HCT116 (cell line): ENCODE results near the gene DPP6.

Source experiments
- CTCF ChIP-seq, 3 experiments: fragments of 200-600 bp in 1 of 3; sonication (generic) in 1 of 3; IDR thresholded peaks in 2 of 3; conservative IDR thresholded peaks in 1 of 3; 2 replicates each; pipeline ENCODE4 v1.5.1; 2012 to 2017; ENCODE audit warnings: low read depth in 2 of 3, low read length in 2 of 3, antibody characterized with exemption in 1 of 3, borderline replicate concordance in 1 of 3, control low read depth in 1 of 3, mild to moderate bottlenecking in 1 of 3, mixed read lengths in 1 of 3, mixed run types in 1 of 3, moderate library complexity in 1 of 3; ENCODE audit not compliant: insufficient read depth in 1 of 3
- EZH2phosphoT487 ChIP-seq: fragments of 200-600 bp; IDR thresholded peaks from 2 replicates; pipeline ENCODE4 v1.6.1; 2018; ENCODE audit warnings: antibody characterized with exemption, borderline replicate concordance
- POLR2A ChIP-seq: IDR thresholded peaks from 2 replicates; pipeline ENCODE4 v1.7.0; 2011; ENCODE audit warnings: borderline replicate concordance; ENCODE audit not compliant: insufficient read depth, insufficient read length; ENCODE audit errors: extremely low read depth
- POLR2AphosphoS5 ChIP-seq: IDR thresholded peaks from 2 replicates; pipeline ENCODE4 v1.6.1; 2011; ENCODE audit warnings: mild to moderate bottlenecking, low read depth, low read length, moderate library complexity
- YY1 ChIP-seq: IDR thresholded peaks from 2 replicates; pipeline ENCODE4 v1.6.1; 2011; ENCODE audit warnings: low read length, low read depth, moderate library complexity, mild to moderate bottlenecking; ENCODE audit not compliant: insufficient replicate concordance; ENCODE audit errors: extremely low read depth
- ZFX ChIP-seq: fragments of 450-650 bp; IDR thresholded peaks from 2 replicates; pipeline ENCODE4 v1.6.1; 2017
- TF ChIP-seq, protein P1 (sequence below): IDR thresholded peaks from 2 replicates; pipeline ENCODE4 v1.6.1; 2012; ENCODE audit warnings: low read depth

- TF ChIP-seq POLR2AphosphoS5: no peak
- no peak for TF ChIP-seq EZH2phosphoT487
- no peak for TF ChIP-seq POLR2A
- no peak for TF ChIP-seq CTCF (IDR thresholded peaks at IDR 0.05 in 2 of 3, conservative IDR thresholded peaks at IDR 0.05 in 1 of 3; ENCODE audit: borderline replicate concordance in 1 of 3, insufficient read depth in 1 of 3, low read depth in 2 of 3, low read length in 2 of 3)
- no peak for TF ChIP-seq YY1
- no peak for TF ChIP-seq ZFX
- TF ChIP-seq, protein P1, sequence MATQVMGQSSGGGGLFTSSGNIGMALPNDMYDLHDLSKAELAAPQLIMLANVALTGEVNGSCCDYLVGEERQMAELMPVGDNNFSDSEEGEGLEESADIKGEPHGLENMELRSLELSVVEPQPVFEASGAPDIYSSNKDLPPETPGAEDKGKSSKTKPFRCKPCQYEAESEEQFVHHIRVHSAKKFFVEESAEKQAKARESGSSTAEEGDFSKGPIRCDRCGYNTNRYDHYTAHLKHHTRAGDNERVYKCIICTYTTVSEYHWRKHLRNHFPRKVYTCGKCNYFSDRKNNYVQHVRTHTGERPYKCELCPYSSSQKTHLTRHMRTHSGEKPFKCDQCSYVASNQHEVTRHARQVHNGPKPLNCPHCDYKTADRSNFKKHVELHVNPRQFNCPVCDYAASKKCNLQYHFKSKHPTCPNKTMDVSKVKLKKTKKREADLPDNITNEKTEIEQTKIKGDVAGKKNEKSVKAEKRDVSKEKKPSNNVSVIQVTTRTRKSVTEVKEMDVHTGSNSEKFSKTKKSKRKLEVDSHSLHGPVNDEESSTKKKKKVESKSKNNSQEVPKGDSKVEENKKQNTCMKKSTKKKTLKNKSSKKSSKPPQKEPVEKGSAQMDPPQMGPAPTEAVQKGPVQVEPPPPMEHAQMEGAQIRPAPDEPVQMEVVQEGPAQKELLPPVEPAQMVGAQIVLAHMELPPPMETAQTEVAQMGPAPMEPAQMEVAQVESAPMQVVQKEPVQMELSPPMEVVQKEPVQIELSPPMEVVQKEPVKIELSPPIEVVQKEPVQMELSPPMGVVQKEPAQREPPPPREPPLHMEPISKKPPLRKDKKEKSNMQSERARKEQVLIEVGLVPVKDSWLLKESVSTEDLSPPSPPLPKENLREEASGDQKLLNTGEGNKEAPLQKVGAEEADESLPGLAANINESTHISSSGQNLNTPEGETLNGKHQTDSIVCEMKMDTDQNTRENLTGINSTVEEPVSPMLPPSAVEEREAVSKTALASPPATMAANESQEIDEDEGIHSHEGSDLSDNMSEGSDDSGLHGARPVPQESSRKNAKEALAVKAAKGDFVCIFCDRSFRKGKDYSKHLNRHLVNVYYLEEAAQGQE: no peak
Measured at GRCh38 chr7:154387252-154387651, 335.1 kb downstream of the DPP6 start.
